Measurements from ENCODE around the gene GLTPD2.

GLTPD2 gene

DNA sequence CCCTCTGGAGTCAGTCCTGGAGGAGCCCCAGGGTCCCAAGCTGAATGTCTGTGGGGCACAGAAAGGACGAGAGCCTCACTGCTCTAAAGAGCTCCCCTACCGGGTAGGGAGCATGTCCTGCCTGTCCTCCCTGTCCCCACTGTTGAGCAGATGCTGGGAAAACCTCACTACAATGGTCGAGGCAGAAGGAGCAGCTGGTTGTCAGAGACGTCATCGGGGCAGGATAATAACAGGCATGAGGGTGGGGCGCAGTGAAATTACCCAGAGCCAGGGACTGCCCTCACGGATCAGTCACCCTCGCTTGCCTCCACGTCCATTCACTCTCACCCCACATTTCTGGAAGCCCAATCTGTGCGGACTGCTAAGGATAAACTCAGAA is 16.5 kb upstream of the GLTPD2 start:
- DNase-seq: no peak

- no peak for DNase-seq
Measured at GRCh38 chr17:4777969-4778760, 10.6 kb upstream of the GLTPD2 start.

DNA sequence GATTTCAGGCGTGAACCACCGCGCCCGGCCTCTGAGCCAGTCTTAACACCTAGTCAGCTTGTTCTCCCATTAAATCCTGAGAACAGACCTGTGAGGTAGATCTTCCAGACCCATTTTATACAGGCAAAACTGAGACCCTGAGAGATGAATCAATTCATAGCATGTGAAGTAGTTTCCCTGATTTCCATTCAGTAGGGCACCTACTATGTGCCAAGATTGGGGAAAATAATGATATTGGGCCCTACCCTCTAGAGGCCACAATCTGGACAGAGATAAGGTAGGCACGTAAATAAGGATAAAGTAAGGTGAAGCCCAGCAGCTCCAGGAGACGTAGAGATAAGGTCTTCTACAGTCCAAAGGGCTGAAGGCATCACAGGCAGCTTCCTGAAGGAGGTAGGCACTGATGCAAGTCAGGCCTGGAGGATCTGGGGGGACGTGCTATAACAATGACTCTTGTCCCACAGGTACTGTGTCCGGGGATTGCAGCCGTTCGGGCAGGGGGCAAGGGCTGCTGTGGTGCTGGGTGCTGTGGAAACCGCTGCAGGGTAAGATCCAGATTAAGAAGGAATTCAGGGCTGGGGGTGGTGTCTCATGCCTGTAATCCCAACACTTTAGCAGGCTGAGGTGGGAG is 8.3 kb upstream of the GLTPD2 start:
- DNase-seq: no peak

- DNase-seq: no peak
Measured at GRCh38 chr17:4782652-4783051, 6.1 kb upstream of the GLTPD2 start.

- DNase-seq: no peak
Measured at GRCh38 chr17:4785311-4786105, 3.3 kb upstream of the GLTPD2 start.

- no peak for DNase-seq
Measured at GRCh38 chr17:4786106-4786511, 2.7 kb upstream of the GLTPD2 start, which contains the start of gene VMO1. Gene VMO1 (minus strand): TSS chr17:4786364. CDS start chr17:4786352, 12 bp downstream.

GRCh38 chr17:4786516-4786915 is 2.2 kb upstream of the GLTPD2 start:
- no peak for DNase-seq

- no peak for DNase-seq
Measured at GRCh38 chr17:4788159-4788806, 481 bp upstream of the GLTPD2 start.

GRCh38 chr17:4789701-4789950 is 862 bp downstream of the GLTPD2 start:
- DNase-seq: no peak

DNA sequence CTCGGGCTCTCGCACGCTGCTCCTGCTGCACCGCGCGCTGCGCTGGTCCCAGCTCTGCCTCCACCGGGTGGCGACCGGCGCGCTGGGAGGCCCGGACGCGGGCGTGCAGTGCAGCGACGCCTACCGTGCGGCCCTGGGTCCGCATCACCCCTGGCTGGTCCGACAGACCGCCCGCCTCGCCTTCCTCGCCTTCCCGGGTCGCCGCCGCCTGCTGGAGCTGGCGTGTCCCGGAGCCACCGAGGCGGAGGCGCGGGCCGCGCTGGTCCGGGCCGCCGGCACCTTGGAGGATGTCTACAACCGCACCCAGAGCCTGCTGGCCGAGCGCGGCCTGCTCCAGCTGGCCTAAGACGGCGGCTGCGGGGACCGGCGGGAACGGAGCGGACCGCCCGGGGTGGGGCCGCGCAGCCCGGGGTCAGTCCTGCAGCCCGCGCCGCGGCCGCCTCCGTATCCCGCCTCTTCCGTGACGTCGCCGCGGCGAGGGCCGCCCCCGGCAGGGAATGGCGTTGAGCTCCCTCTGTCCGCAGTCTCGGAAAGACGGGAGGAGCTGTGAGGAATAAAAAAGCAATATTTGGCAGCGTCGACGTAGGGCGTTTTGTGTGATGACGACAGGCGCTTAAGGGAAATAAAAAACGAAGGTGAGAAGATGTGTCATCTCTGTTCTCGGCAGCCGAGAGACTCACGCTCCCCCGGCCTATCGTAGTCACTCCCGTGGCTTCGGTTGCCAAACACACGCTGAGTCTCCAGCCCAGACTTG is 1.4 kb downstream of the GLTPD2 start:
- DNase-seq: peak; percentile 48

DNA sequence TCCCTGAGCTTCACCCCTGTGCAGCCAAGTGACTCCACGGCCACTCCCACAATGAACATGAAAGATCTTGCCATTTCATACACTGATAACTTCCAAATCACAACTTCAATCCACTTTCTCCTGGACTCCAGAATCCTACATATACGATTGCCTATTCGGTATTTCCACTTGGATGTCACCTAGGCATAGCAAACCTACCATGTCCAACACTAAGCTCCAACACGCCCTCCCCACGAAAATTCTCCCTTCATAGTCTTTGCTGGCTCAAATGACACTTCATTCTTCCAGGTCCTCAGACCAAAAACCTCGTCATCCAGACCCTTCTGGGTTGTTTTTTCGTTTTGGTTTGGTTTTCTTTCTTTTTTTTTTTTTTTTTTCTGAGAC is 1.9 kb downstream of the GLTPD2 start:
- no peak for DNase-seq

- no peak for DNase-seq
Measured at GRCh38 chr17:4795168-4795567, 6.4 kb downstream of the GLTPD2 start.

- DNase-seq: no peak
Measured at GRCh38 chr17:4796552-4796920, 7.8 kb downstream of the GLTPD2 start.

DNA sequence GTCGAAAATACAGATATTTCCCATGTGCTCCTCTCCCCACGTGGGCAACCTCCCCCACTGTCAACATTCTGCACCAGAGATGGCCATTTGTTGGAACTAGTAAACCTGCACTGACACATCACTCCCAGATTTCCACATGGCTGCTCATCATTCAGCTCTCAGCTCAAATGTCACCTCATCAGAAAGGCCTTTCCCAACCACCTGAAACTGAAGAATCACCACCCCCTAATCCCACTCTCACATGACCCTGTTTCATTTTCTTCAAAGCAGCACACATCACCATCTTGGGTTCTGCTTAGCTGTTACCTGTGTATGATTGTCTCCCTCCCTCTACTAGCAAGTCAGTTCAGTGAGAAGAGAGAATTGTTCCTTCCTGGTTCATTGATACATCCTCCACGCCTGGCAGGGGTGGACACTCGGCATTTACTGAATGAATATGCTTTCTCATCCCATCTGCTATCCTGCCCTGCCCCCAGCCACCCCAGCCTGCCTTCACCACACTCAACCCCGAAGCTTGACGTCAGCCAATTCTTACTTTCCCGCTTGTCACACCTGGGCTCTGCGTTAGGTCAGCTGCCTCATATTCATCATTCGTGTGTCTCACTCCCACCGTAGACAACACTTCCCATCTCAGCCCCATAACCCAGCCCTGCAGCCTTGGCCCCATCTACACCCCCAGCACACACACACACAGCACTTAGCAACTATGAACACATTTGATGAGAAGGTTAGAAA is 11.9 kb downstream of the GLTPD2 start:
- no peak for DNase-seq

DNA sequence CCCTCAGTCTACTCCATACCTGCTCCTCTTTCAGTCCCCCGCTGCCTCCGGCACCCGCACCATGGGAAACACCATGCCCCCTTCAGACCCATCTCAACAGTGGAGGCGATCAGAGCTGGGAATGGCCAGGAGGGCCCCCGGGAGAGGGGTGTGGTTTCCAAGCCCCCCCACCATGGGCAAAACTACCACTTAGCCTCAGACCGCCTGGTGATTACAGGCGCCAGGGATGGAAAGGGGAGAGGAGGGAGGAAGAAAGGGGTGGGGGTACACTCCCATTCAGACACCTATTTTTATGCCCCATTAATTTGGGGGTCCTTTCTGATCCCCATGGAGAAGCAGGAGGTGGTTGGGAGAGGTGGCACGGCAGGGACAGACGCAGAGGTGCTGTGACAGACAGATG is 13.5 kb downstream of the GLTPD2 start, which contains the start of gene C17orf114:
C17orf114 (minus strand) TSS at position 101 of the 400 bp plus-strand sequence.
- DNase-seq: no peak

- no peak for DNase-seq
Measured at GRCh38 chr17:4806456-4806776, 17.7 kb downstream of the GLTPD2 start.

GRCh38 chr17:4806777-4807604 is 18.2 kb downstream of the GLTPD2 start, which contains the start of gene PLD2:
Gene PLD2 (plus strand): TSS chr17:4807152. CDS start chr17:4807773, 621 bp downstream.
- DNase-seq: peak; percentile 31

DNA sequence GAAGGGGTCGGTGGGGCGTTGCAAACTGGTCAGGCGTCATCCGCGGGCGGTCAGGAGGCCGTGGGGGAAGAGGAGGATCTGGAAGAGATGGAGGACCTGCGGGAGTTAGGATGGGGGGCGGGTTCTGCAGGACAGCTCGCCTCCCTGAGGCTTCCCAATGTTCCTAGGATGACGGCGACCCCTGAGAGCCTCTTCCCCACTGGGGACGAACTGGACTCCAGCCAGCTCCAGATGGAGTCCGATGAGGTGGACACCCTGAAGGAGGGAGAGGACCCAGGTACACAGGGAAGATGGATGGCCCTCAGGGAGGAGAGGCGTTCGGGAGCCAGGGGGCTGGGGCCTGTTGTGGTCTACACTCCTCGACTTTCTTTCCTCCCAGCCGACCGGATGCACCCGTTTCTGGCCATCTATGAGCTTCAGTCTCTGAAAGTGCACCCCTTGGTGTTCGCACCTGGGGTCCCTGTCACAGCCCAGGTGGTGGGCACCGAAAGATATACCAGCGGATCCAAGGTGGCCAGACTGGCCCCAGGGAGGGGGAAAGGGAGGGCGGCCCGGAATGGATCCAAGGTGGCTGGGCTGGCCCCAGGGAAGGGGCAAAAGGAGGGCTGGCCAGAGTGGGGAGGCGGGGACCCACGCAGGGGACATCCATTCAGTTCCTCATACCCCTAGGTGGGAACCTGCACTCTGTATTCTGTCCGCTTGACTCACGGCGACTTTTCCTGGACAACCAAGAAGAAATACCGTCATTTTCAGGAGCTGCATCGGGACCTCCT is 19.0 kb downstream of the GLTPD2 start:
- DNase-seq: no peak

- DNase-seq: no peak
Measured at GRCh38 chr17:4808378-4808767, 19.6 kb downstream of the GLTPD2 start.

- no peak for DNase-seq
Measured at GRCh38 chr17:4810696-4811290, 22.0 kb downstream of the GLTPD2 start.
